ENCODE data around the gene ZBTB38. TPM values are rescaled to one million over a fixed set of nuclear protein-coding genes. Genes with fewer than 3 reads are reported as not detected.

ZBTB38 gene
- total RNA-seq, 2 experiments from 2014 or later = 16.3 to 18.6 TPM

DNA sequence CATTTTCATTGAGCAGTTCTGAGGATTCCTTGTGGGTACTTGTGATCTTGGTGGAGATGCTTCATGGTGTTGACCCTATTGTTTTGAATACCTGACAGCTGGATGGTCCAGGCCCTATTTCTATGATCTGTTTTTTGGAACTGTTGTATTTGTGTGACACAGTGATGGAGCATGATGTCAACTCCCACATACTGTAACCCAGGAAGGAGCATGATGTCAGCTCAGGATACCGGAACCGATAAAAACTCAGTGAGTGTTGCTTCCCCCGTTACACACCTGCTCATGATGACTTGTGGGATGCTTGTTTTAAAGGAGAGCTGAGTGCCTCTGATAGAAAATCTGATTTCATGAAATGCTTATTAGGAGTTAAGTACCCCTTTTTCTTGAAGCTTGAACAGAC is 45.1 kb downstream of the ZBTB38 start:
- Mint-ChIP-seq H3K27ac (peak overlapping the region; percentile 97), H3K9me3 (no peaks in the 10 kb centered on the region), H3K4me1 (ENCODE audit: low read depth) (peaks cover 75% of the 10 kb centered on the region), H3K4me3 (peak overlapping the region; percentile 72), H3K36me3 (ENCODE audit: low read depth) (peaks cover 5% of the 10 kb centered on the region), H3K27me3 (ENCODE audit: low read depth) (no peaks in the 10 kb centered on the region)
- DNase-seq = peak; percentile 73
- intact Hi-C loops (cut with micrococcal nuclease) = no loop called here
- CTCF ChIA-PET = interaction anchor here (0.6 to 3.9 kb wide), 7 partner anchors 10 to 1095 kb away, joined by 3 to 30 read pairs (median 4); no protein-coding TSS in a partner anchor

- H3K27ac Mint-ChIP-seq = peak overlapping the region; percentile 97
- no peaks in the 10 kb centered on the region for H3K27me3 Mint-ChIP-seq (ENCODE audit: low read depth)
- H3K9me3 Mint-ChIP-seq = no peaks in the 10 kb centered on the region
- peak overlapping the region; percentile 72 for H3K4me3 Mint-ChIP-seq
- H3K4me1 Mint-ChIP-seq (ENCODE audit: low read depth) = peaks cover 75% of the 10 kb centered on the region
- peaks cover 5% of the 10 kb centered on the region for H3K36me3 Mint-ChIP-seq (ENCODE audit: low read depth)
- intact Hi-C loops (cut with micrococcal nuclease) = loop anchor here (1.0 to 2.0 kb wide), 11 partner anchors 11 to 462 kb away; partner anchors contain the start of genes ATP1B3 and PXYLP1
- CTCF ChIA-PET = interaction anchor here (0.6 to 3.9 kb wide), 8 partner anchors 9 to 102 kb away, joined by 3 to 30 read pairs (median 4); no protein-coding TSS in a partner anchor
- peak; percentile 63 for DNase-seq
Measured at GRCh38 chr3:141413801-141414689, 45.7 kb downstream of the ZBTB38 start.

GRCh38 chr3:141414800-141415462 is 46.6 kb downstream of the ZBTB38 start:
- Mint-ChIP-seq H3K9me3 (no peaks in the 10 kb centered on the region), H3K4me1 (ENCODE audit: low read depth) (peaks cover 69% of the 10 kb centered on the region), H3K27ac (peak overlapping the region; percentile 97), H3K4me3 (no peak overlapping the region), H3K36me3 (ENCODE audit: low read depth) (peaks cover 8% of the 10 kb centered on the region), H3K27me3 (ENCODE audit: low read depth) (no peaks in the 10 kb centered on the region)
- CTCF ChIA-PET = interaction anchor here (0.9 to 3.9 kb wide), 2 partner anchors 21 to 26 kb away, joined by 3 to 30 read pairs; no protein-coding TSS in a partner anchor
- DNase-seq = peak; percentile 57
- intact Hi-C loops (cut with micrococcal nuclease) = loop anchor here (1.0 to 2.0 kb wide), 11 partner anchors 10 to 461 kb away; partner anchors contain the start of genes ATP1B3 and PXYLP1

- Mint-ChIP-seq H3K9me3 (no peaks in the 10 kb centered on the region), H3K27me3 (ENCODE audit: low read depth) (no peaks in the 10 kb centered on the region), H3K4me1 (ENCODE audit: low read depth) (peaks cover 62% of the 10 kb centered on the region), H3K4me3 (no peak overlapping the region), H3K36me3 (ENCODE audit: low read depth) (peaks cover 8% of the 10 kb centered on the region), H3K27ac (no peak overlapping the region)
- DNase-seq = no peak
- intact Hi-C loops (cut with micrococcal nuclease) = loop anchor here (2.0 kb wide), 2 partner anchors 127 to 185 kb away; partner anchors contain the start of gene PXYLP1
- CTCF ChIA-PET = interaction anchor here (1.2 to 1.4 kb wide), 2 partner anchors 8 to 111 kb away, joined by 4 to 5 read pairs; no protein-coding TSS in a partner anchor
Measured at GRCh38 chr3:141415953-141416352, 47.6 kb downstream of the ZBTB38 start.

Other genes with a start within 250 kb of the ZBTB38 start
- gene PXYLP1, start 136.7 kb upstream of the ZBTB38 start, total RNA-seq = 1 to 10 TPM; 8.4 to 9.7 TPM
- 10 to 100 TPM; 24.0 to 27.5 TPM for gene RASA2, start 118.5 kb downstream of the ZBTB38 start, total RNA-seq

Measured in activated naive CD4-positive, alpha-beta T cell treated with anti-CD3 and anti-CD28 coated beads for 36 hours (primary cell).